IPS-18c (cell line): ENCODE measurements around the gene ENTPD1.

Source experiments
- H3K4me3 ChIP-seq: 2 replicates; pipeline ENCODE4 v1.7.0; 2013; ENCODE audit warnings: low read depth, mild to moderate bottlenecking, low read length, moderate library complexity; ENCODE audit not compliant: insufficient read depth
- H3K9me3 ChIP-seq: one replicate; pipeline ENCODE4 v1.6.1; 2013; ENCODE audit warnings: mild to moderate bottlenecking, low read length, moderate library complexity; ENCODE audit not compliant: control insufficient read depth, insufficient read depth

ENTPD1 gene

DNA sequence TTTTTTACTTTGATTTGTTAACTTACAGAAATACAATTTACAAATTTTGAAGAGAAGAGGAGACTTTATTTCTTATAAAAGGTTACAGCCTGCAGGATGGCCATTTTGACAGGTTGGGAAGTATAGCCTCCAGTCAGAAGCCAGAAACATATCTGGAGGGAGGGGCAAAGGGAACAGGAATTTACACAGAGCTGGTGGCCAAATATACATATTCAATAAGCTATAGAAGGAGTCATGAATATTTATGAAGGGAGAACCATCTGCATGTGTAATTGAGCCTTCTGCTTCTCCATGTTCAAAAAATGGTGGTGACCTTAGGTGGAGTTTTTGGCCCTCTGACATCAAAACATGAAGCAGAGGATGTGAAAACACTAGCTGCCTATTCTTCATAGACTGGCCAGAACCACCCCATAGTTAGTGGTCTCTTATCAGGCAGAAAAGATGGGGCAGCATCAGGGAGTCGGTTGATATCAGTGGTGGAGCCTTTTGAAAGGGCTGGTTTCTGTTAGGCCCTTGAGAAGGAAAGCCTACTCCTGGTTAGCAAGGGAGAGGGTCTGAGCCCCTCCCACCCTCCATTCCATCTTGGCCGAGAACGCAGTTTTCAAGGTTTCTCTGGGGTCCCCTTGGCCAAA lies 57.2 kb downstream of the ENTPD1 start:
- Histone ChIP-seq H3K4me3 (no peak overlapping the region), H3K9me3 (peaks cover 11% of the 10 kb centered on the region)

DNA sequence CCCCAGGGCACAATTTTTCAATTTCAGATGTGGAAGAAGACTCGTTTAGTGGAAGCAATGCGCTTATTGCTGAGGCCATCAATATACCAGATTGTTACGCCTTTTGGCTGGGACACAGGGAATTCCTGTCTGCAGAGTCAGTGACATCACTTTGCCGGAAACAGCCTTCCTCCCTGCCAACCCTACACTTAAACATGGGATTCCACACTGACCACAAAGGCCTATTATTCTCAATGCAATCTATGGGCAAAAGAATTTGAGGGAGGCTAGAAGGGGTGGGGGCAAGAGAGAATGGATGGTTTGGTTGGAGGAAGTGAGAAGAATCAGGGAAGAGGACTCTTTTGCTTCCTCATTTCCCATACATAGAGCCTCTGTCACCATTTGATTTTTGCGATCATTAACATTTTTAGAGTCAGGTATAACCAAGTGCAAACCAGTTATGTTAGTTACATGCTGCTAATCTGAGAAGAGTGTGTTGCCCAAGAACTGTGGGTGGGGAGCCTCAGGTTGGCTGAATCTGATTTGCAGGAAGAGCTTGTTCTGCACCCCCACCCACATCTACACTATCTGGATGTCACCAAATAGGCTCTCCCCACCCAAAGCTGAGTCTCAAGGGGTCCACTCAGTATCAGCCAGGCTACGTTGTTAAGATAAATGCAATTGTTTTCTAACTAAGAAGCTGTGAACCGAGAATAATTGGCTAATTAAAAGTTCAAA lies 58.2 kb downstream of the ENTPD1 start:
- H3K4me3 ChIP-seq: no peak overlapping the region
- peaks cover 11% of the 10 kb centered on the region for H3K9me3 ChIP-seq

DNA sequence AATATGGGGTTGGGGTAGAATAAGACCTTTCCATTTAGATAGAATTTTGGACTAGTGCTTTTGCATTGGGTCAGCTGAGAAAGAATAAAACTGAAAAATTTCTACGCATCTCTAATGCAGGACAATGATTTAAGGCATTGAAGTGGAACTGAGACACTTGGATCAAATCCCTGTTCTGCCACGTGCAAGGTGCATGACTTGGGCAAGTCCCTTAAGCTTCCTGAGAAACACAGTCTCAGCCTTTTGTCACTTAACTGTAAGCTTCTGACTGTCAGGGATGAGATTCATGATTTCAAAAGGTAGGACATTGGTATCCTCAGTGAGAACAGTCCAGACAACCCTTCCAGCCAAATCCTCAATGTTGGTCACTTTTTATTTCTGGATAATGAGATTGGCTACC lies 59.2 kb downstream of the ENTPD1 start:
- H3K4me3 ChIP-seq: no peak overlapping the region
- peaks cover 4% of the 10 kb centered on the region for H3K9me3 ChIP-seq

DNA sequence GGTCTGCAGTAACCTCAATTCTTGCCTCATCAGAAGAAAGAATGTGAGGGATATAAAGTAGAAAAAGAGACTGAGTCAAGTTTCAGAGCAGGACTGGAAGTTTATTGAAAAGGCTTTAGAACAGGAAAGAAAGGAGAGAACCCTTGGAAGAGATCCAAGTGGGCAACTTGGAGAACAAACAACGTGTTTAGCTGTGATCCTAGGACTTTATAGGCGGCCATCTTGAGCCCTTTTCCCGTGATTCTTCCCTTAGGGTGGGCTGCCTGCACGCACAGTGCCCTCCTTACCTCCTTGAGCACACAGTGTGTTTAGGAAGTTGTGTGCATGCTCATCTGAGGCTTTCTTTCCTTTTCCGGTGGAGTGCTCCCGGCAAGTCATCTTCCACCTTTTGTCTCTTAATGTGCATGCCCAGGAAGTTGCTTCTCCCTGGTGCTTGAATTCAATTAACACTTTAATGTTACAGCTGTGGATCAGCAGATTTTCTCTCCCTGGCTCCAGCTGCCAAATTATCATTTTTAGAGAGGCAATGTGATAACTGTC lies 59.8 kb downstream of the ENTPD1 start:
- Histone ChIP-seq H3K4me3 (no peak overlapping the region), H3K9me3 (peaks cover 3% of the 10 kb centered on the region)

DNA sequence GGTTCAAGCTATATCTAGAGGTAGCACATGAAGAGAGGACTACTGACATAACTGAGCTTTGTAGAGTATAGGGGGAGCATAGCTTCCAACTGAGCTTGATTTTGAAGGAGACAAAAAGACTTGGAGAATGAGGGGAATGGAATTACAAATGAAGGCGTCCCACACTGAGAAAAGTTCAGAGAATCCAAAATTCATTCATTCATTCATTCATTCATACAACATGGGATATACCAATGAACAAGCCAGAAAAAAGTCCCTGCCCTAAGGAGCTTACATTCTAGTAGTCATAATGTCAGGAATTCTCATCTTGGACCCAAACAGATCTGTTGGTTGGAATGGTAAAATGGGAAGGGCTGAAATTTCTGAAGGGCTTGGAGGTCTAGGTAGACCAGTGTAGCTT lies 62.0 kb downstream of the ENTPD1 start:
- peaks cover 3% of the 10 kb centered on the region for H3K9me3 ChIP-seq

DNA sequence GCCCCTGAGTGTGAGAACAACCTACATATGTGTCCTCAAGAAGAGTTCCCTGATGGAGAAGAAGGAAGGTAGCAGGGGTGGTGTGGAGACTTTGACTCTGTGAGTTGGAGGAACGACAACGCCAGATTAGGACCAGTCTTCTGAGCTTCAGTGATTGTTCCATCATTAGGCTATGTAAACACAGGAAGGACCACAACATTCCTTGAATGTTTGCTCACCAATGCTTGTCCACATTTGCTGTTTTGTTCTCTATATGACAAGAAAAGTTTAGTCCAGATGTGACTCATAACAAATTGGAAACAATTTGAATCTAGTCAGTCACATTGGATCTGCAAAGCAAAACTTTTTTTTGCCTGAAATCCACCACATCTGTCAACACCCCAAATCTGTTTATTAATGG lies 62.7 kb downstream of the ENTPD1 start:
- no peak overlapping the region for H3K4me3 ChIP-seq
- no peaks in the 10 kb centered on the region for H3K9me3 ChIP-seq

More for the DNA sequence above, 62.0 kb downstream of the ENTPD1 start:
- no peak overlapping the region for H3K4me3 ChIP-seq

DNA sequence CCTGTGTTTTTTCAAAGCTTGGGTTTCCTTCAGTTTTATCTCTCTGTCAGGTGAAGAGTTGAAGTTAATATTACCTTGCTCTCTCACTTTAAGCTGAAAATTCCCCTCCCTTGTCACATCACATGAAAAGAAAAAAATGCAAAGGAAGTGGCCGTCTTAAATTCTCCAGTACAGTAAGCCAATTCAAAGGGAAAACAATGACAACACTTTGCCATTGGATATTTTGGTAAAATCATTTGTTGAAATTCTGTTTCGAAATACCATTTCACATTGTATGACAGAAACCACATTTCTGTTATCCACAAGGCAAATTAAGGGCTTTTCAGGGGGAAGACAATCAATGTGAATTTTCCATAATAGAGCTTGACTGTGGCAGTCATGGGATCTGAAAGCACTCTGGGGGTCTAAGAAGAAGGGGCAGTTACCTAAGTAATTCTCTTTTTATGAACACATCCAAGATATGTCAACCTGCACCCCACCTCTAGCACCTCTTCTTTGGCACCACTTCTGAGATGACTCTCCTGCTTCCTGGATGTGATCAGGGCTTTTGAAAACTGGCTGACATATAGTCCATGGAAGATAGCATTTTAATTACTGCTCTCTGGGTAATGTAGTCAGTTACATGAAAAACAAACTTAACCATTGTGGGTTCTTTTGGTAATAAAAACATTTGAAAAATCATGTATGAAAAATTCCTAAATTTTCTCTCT lies 63.8 kb downstream of the ENTPD1 start:
- Histone ChIP-seq H3K9me3 (no peaks in the 10 kb centered on the region), H3K4me3 (no peak overlapping the region)

- no peak overlapping the region for H3K4me3 ChIP-seq
- no peaks in the 10 kb centered on the region for H3K9me3 ChIP-seq
Measured at GRCh38 chr10:95820363-95820762, 64.4 kb downstream of the ENTPD1 start.

DNA sequence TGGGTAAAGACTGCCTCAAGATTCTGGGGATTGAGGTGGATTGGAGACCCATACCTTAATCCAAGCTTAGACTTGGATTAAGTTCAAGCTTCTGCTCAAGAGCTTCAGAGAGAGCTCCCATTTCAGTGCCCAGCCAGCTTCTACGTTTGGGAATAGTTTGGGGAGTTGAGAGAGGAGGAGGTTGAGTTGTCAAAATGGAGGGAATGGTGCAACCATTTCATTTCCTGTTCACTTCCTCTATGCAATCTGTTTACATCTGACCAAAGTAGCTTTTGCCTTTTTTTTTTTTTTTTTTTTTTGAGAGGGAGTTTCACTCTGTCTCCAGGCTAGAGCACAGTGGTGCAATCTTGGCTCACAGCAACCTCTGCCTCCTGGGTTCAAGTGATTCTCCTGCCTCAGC lies 65.8 kb downstream of the ENTPD1 start:
- no peak overlapping the region for H3K4me3 ChIP-seq
- no peaks in the 10 kb centered on the region for H3K9me3 ChIP-seq

DNA sequence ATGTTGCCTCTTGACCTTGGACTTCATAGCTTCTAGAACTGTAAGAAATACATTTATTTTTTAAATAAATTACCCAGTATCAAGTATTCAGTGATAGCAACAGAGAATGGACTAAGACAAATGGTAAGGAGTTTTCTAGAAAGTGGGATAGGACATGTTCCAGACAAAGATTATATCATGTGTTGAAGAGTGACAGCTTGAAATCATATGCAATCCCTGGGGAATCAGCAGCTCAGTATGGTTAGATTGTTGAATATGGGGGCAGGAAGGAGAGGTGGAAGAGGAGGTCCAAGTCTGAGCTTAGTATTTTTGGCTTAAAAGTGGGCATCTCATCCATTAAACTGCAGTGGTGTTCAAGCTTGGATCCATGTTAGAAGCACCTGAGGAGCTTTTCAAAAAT lies 74.1 kb downstream of the ENTPD1 start:
- Histone ChIP-seq H3K9me3 (no peaks in the 10 kb centered on the region), H3K4me3 (no peak overlapping the region)

GRCh38 chr10:95831076-95831475 lies 75.1 kb downstream of the ENTPD1 start:
- H3K9me3 ChIP-seq: no peaks in the 10 kb centered on the region
- H3K4me3 ChIP-seq: no peak overlapping the region

- Histone ChIP-seq H3K4me3 (no peak overlapping the region), H3K9me3 (no peaks in the 10 kb centered on the region)
Measured at GRCh38 chr10:95831515-95831914, 75.6 kb downstream of the ENTPD1 start.

GRCh38 chr10:95832216-95833041 lies 76.5 kb downstream of the ENTPD1 start:
- Histone ChIP-seq H3K9me3 (no peaks in the 10 kb centered on the region), H3K4me3 (no peak overlapping the region)

DNA sequence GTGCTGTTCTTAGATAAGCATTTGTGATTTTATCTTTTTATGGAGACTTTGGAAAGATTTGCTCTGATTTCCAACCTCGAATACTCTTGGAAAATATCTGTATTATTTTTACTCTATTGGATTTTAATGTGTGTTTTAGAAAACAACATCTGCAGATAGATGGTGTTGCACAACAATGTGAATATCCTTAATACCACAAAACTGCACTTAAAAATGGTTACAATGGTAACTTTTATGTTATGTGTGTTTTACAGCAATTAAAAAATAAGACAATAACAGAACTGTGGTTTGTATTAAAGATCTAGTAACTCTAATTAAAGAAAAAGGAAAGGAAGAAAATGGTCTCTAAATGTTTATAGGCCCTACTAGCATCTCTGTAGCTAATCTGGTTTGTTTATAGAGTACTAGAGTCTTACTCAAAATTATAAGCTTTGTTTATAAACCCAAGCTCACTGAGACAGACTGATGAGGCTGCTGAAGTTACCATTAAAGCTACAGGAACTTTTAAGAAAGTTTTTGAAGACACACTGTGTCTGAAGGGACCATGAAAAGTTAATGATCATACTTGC lies 77.2 kb downstream of the ENTPD1 start:
- no peak overlapping the region for H3K4me3 ChIP-seq
- no peaks in the 10 kb centered on the region for H3K9me3 ChIP-seq

GRCh38 chr10:95834406-95834805 lies 78.4 kb downstream of the ENTPD1 start:
- H3K4me3 ChIP-seq: no peak overlapping the region

DNA sequence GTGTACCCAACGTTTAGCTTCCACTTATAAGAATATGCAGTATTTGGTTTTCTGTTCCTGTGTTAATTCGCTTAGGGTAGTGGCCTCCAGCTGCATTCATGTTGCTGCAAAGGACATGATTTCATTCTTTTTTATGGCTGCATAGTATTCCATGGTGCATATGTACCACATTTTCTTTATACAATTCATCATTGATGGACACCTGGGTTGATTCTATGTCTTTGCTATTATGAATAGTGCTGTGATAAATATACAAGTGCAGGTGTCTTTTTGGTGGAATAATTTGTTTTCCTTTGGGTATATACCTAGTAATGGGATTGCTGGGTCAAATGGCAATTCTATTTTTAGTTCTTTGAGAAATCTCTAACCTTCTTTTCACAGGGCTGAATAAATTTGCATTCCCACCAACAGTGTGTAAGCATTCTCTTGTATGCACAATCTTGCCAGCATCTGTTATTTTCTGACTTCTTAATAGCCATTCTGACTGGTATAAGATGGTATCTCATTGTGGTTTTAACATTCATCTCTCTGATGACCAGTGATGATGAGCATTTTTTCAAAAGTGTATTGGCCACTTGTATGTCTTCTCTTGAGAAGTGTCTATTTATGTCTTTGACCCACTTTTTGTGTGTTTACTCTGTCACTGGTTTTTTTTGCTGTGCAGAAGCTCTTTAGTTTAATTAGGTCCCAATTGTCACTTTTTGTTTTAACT lies 79.3 kb downstream of the ENTPD1 start:
- Histone ChIP-seq H3K4me3 (no peak overlapping the region), H3K9me3 (no peaks in the 10 kb centered on the region)

More at GRCh38 chr10:95834406-95834805, 78.4 kb downstream of the ENTPD1 start:
- no peaks in the 10 kb centered on the region for H3K9me3 ChIP-seq
